Transverse colon (tissue), 4 donors: ENCODE data around the gene BICD1. TPM values are rescaled to one million over a fixed set of nuclear protein-coding genes. Genes with fewer than 3 reads are reported as not detected.

Experiments used
- DNase-seq: peaks from one replicate; pipeline ENCODE4 v3.0.0-alpha.2; 2019
- H3K27ac ChIP-seq, 4 donors: fragments of 200-600 bp; sonication (generic); 2 replicates each; pipeline ENCODE4 v1.5.1; 2016 to 2018; ENCODE audit warnings: inconsistent platforms in 4 of 4
- H3K27me3 ChIP-seq: fragments of 200-600 bp; sonication (generic); 2 replicates; pipeline ENCODE4 v1.5.1; 2017; ENCODE audit warnings: inconsistent platforms
- H3K36me3 ChIP-seq, 4 donors: fragments of 200-600 bp; sonication (generic); 2 replicates each; pipeline ENCODE4 v1.5.1; 2017 to 2019; ENCODE audit warnings: inconsistent platforms in 4 of 4
- H3K4me1 ChIP-seq, 4 donors: fragments of 200-600 bp; sonication (generic); 2 replicates each; pipeline ENCODE4 v1.5.1; 2017 to 2020; ENCODE audit warnings: inconsistent platforms in 4 of 4
- H3K4me3 ChIP-seq, 4 donors: fragments of 200-600 bp; sonication (generic); 1 replicate in 1 of 4; 2 replicates in 3 of 4; pipeline versions ENCODE4 v1.5.1 to v1.6.1; 2017 to 2019; ENCODE audit warnings: inconsistent platforms in 4 of 4
- H3K9me3 ChIP-seq, 2 donors: fragments of 200-600 bp; sonication (generic); 2 replicates each; pipeline ENCODE4 v1.5.1; 2017 to 2019; ENCODE audit warnings: inconsistent platforms in 2 of 2
- CTCF ChIP-seq, 5 experiments: fragments of 200-600 bp in 3 of 5; fragments of 450-650 bp in 2 of 5; sonication (generic) in 3 of 5; IDR thresholded peaks; 1 replicate in 2 of 5; 2 replicates in 3 of 5; pipeline ENCODE4 v1.5.1; 2016 to 2017; ENCODE audit warnings: antibody characterized with exemption in 5 of 5, inconsistent platforms in 3 of 5, mild to moderate bottlenecking in 2 of 5, moderate library complexity in 1 of 5
- EP300 ChIP-seq: sonication (generic); formaldehyde crosslinking; IDR thresholded peaks from one replicate; pipeline ENCODE4 v1.6.1; 2017; ENCODE audit warnings: antibody characterized with exemption, low read depth
- POLR2A ChIP-seq: fragments of 450-650 bp; IDR thresholded peaks from one replicate; pipeline ENCODE4 v1.6.1; 2016; ENCODE audit warnings: antibody characterized with exemption, mild to moderate bottlenecking, moderate library complexity
- POLR2AphosphoS5 ChIP-seq, 3 donors: sonication (generic); formaldehyde crosslinking; IDR thresholded peaks; one replicate each; pipeline ENCODE4 v1.6.1; 2016; ENCODE audit warnings: antibody characterized with exemption in 3 of 3
- WGBS, 2 donors: methylation state at CpG; one replicate each; pipeline ENCODE4 v1.1.5; 2018; ENCODE audit warnings: low coverage in 1 of 2; 5-methylcytosine and 5-hydroxymethylcytosine counted together
- in situ Hi-C, 4 donors: fragments of 200-750 bp; cut with MboI; loops; one replicate each; pipeline versions ENCODE4 v1.15.0 to v1.15.1; 2017; ENCODE audit warnings: low sequenced_read_pairs in 3 of 4, low pct_ligation_motif_present in 1 of 4, low pct_unique_long_range_greater_than_20kb in 1 of 4
- intact Hi-C: fragments of 100-400 bp; cut with DNase I; formaldehyde crosslinking; loops from one replicate; pipeline ENCODE4 v1.15.1; 2023; ENCODE audit warnings: low total_unique reads
- total RNA-seq, 4 donors: library from RNA; depleted of rRNA; stranded (reverse); fragments of >200 nt; gene quantifications; one replicate each; pipeline ENCODE4 v1.1.0, GENCODE V29; 2016

BICD1 gene
- total RNA-seq, 4 donors from 2014 or later, result 0.75 to 27.7 (median 5.2) TPM

- H3K27ac ChIP-seq, result no peak overlapping the region
- in situ Hi-C loops (no loop called here), intact Hi-C loops (no loop called here)
- H3K36me3 ChIP-seq, result no peaks in the 10 kb centered on the region
- TF ChIP-seq POLR2A (no peak), POLR2AphosphoS5 (IDR thresholded peaks at IDR 0.05) (no peak), EP300 (no peak), CTCF (IDR thresholded peaks at IDR 0.05) (no peak)
- no peaks in the 10 kb centered on the region for H3K9me3 ChIP-seq
- WGBS, 2 donors, result 19 to 27% methylated on average over 1 of the region's 1 CpG
- peaks cover 6 to 41% (median 19%) of the 10 kb centered on the region in 4 donors for H3K4me1 ChIP-seq
- no peak for DNase-seq
- H3K27me3 ChIP-seq, result peaks cover 10% of the 10 kb centered on the region
- H3K4me3 ChIP-seq, result no peak overlapping the region
These were observed 296.3 kb downstream of the BICD1 start for GRCh38 chr12:32402946-32403345.

GRCh38 chr12:32407795-32408194 lies 301.1 kb downstream of the BICD1 start:
- TF ChIP-seq EP300, result no peak
- TF ChIP-seq CTCF (IDR thresholded peaks at IDR 0.05), result no peak
- TF ChIP-seq POLR2AphosphoS5 (IDR thresholded peaks at IDR 0.05), result no peak
- TF ChIP-seq POLR2A, result no peak
- Histone ChIP-seq H3K27me3 (no peaks in the 10 kb centered on the region), H3K9me3 (no peaks in the 10 kb centered on the region), H3K36me3 (no peaks in the 10 kb centered on the region), H3K4me3 (no peak overlapping the region), H3K27ac (no peak overlapping the region), H3K4me1 (peaks cover 0 to 13% (median 7%) of the 10 kb centered on the region in 4 donors)
- intact Hi-C loops (no loop called here), in situ Hi-C loops (no loop called here)
- WGBS, 2 donors, result 95 to 97% methylated on average over 3 of the region's 3 CpGs
- no peak for DNase-seq

GRCh38 chr12:32413412-32413811 lies 306.8 kb downstream of the BICD1 start:
- Histone ChIP-seq H3K27ac (no peak overlapping the region), H3K4me1 (no peaks in the 10 kb centered on the region), H3K36me3 (no peaks in the 10 kb centered on the region), H3K4me3 (no peak overlapping the region), H3K9me3 (no peaks in the 10 kb centered on the region), H3K27me3 (no peaks in the 10 kb centered on the region)
- intact Hi-C loops (no loop called here), in situ Hi-C loops (no loop called here)
- 65 to 100% methylated on average over 1 to 3 of the region's 3 CpGs for WGBS, 2 donors
- no peak for TF ChIP-seq POLR2AphosphoS5 (IDR thresholded peaks at IDR 0.05)
- no peak for TF ChIP-seq POLR2A
- TF ChIP-seq CTCF (IDR thresholded peaks at IDR 0.05), result no peak
- no peak for TF ChIP-seq EP300
- no peak for DNase-seq

- Histone ChIP-seq H3K9me3 (no peaks in the 10 kb centered on the region), H3K27me3 (no peaks in the 10 kb centered on the region), H3K4me1 (peaks cover 0 to 12% (median 5%) of the 10 kb centered on the region in 4 donors), H3K4me3 (no peak overlapping the region), H3K36me3 (no peaks in the 10 kb centered on the region), H3K27ac (no peak overlapping the region)
- intact Hi-C loops (no loop called here), in situ Hi-C loops (no loop called here)
- TF ChIP-seq POLR2AphosphoS5 (IDR thresholded peaks at IDR 0.05), result no peak
- TF ChIP-seq POLR2A, result no peak
- no peak for TF ChIP-seq EP300
- TF ChIP-seq CTCF (IDR thresholded peaks at IDR 0.05), result no peak
- DNase-seq, result no peak
- 88 to 98% methylated on average over 1 to 5 of the region's 5 CpGs for WGBS, 2 donors
These were observed 311.6 kb downstream of the BICD1 start for GRCh38 chr12:32418221-32418620.
